Liver (tissue), 9 donors: Measurements from ENCODE around the gene UBQLNL. TPM values are rescaled to one million over a fixed set of nuclear protein-coding genes. Genes with fewer than 3 reads are reported as not detected.

Experiments
- DNase-seq: peaks from one replicate; pipeline ENCODE4 v3.0.0-alpha.2; 2017; ENCODE audit warnings: low spot score
- H3K27ac ChIP-seq, 2 donors: one replicate each; pipeline ENCODE4 v1.7.0; 2013; ENCODE audit warnings: inconsistent platforms in 2 of 2, low read length in 2 of 2, control low read depth in 1 of 2, low read depth in 1 of 2, mild to moderate bottlenecking in 1 of 2
- H3K27me3 ChIP-seq, 4 donors: one replicate each; pipeline versions ENCODE4 v1.6.1 to v1.7.0; 2013; ENCODE audit warnings: low read length in 3 of 4, inconsistent platforms in 1 of 4, mild to moderate bottlenecking in 1 of 4, moderate library complexity in 1 of 4; ENCODE audit not compliant: control insufficient read depth in 4 of 4, insufficient read depth in 4 of 4
- H3K36me3 ChIP-seq, 4 donors: one replicate each; pipeline versions ENCODE4 v1.6.1 to v1.7.0; 2013; ENCODE audit warnings: low read length in 3 of 4, mild to moderate bottlenecking in 3 of 4, low read depth in 1 of 4, moderate library complexity in 1 of 4; ENCODE audit not compliant: control insufficient read depth in 4 of 4, insufficient read depth in 3 of 4
- H3K4me1 ChIP-seq, 4 donors: one replicate each; pipeline versions ENCODE4 v1.6.1 to v1.7.0; 2013; ENCODE audit warnings: low read length in 3 of 4, mild to moderate bottlenecking in 3 of 4, moderate library complexity in 1 of 4; ENCODE audit not compliant: control insufficient read depth in 4 of 4, insufficient read depth in 4 of 4
- H3K4me3 ChIP-seq, 3 donors: one replicate each; pipeline versions ENCODE4 v1.6.1 to v1.7.0; 2013; ENCODE audit warnings: low read length in 3 of 3, control low read depth in 1 of 3, low read depth in 1 of 3, mild to moderate bottlenecking in 1 of 3
- H3K9ac ChIP-seq, 2 donors: one replicate each; pipeline ENCODE4 v1.7.0; 2013; ENCODE audit warnings: low read length in 2 of 2, mild to moderate bottlenecking in 2 of 2, moderate library complexity in 2 of 2, control low read depth in 1 of 2, low read depth in 1 of 2
- H3K9me3 ChIP-seq, 4 donors: one replicate each; pipeline versions ENCODE4 v1.6.1 to v1.7.0; 2013; ENCODE audit warnings: low read length in 3 of 4; ENCODE audit not compliant: control insufficient read depth in 4 of 4
- ATF3 ChIP-seq: IDR thresholded peaks from 2 replicates; pipeline ENCODE4 v1.6.1; 2016; ENCODE audit warnings: antibody characterized with exemption
- CTCF ChIP-seq: fragments of 150-350 bp; IDR thresholded peaks from 2 replicates; pipeline ENCODE4 v1.5.1; 2017; ENCODE audit warnings: improper control_type of control experiment, low read depth, low read length; ENCODE audit not compliant: missing input control
- HNF4A ChIP-seq, 2 donors: conservative IDR thresholded peaks; 2 replicates each; pipeline ENCODE4 v1.6.1; 2016; ENCODE audit warnings: antibody characterized with exemption in 2 of 2, mild to moderate bottlenecking in 2 of 2
- HNF4G ChIP-seq: IDR thresholded peaks from 2 replicates; pipeline ENCODE4 v1.6.1; 2016; ENCODE audit warnings: antibody characterized with exemption
- JUND ChIP-seq, 2 donors: IDR thresholded peaks; 2 replicates each; pipeline ENCODE4 v1.6.1; 2016; ENCODE audit warnings: antibody characterized with exemption in 2 of 2
- MAX ChIP-seq: IDR thresholded peaks from 2 replicates; pipeline ENCODE4 v1.6.1; 2016; ENCODE audit warnings: antibody characterized with exemption
- RAD21 ChIP-seq, 2 donors: IDR thresholded peaks; 2 replicates each; pipeline ENCODE4 v1.6.1; 2016; ENCODE audit warnings: antibody characterized with exemption in 2 of 2, mild to moderate bottlenecking in 2 of 2
- REST ChIP-seq: IDR thresholded peaks from 2 replicates; pipeline ENCODE4 v1.6.1; 2016; ENCODE audit warnings: antibody characterized with exemption, mild to moderate bottlenecking
- SP1 ChIP-seq: IDR thresholded peaks from 2 replicates; pipeline ENCODE4 v1.6.1; 2018; ENCODE audit warnings: antibody characterized with exemption, mild to moderate bottlenecking
- ZBTB33 ChIP-seq: IDR thresholded peaks from 2 replicates; pipeline ENCODE4 v1.6.1; 2016; ENCODE audit warnings: antibody characterized with exemption
- WGBS: extraction: QIAGEN DNeasy Blood & Tissue Kit; methylation state at CpG from one replicate; pipeline ENCODE4 v1.1.7; 2013; 5-methylcytosine and 5-hydroxymethylcytosine counted together
- polyA plus RNA-seq, 2 donors: library from polyadenylated mRNA; stranded (reverse) in 1 of 2; unstranded in 1 of 2; fragments of 200-250 nt in 1 of 2; fragments of >200 nt in 1 of 2; fragmentation: Nextera tagmentation in 1 of 2; extraction: Ambion mirVana in 1 of 2; gene quantifications; one replicate each; pipeline versions ENCODE4 v1.2.1 to v1.2.3, GENCODE V29; 2013 to 2015
- total RNA-seq, 2 donors: library from RNA; depleted of rRNA; stranded (reverse); fragments of >200 nt; gene quantifications; one replicate each; pipeline ENCODE4 v1.2.3, GENCODE V29; 2014
- donor health status: healthy.
- donor health status: healthy.
- donor health status: healthy.
- donor health status: healthy.
- donor health status: healthy.

UBQLNL gene
- total and polyA plus RNA-seq, 4 donors: 0.03 to 0.25 (median 0.07) TPM

- H3K27ac ChIP-seq: no peak overlapping the region
- DNase-seq: no peak
- H3K4me1 ChIP-seq: no peaks in the 10 kb centered on the region
- H3K27me3 ChIP-seq: no peaks in the 10 kb centered on the region
- H3K4me3 ChIP-seq: no peak overlapping the region
- H3K36me3 ChIP-seq: no peaks in the 10 kb centered on the region
- TF ChIP-seq HNF4G (no peak), JUND (IDR thresholded peaks at IDR 0.05) (no peak), MAX (no peak), SP1 (no peak), ATF3 (no peak), HNF4A (conservative IDR thresholded peaks at IDR 0.05) (no peak)
- H3K9ac ChIP-seq: no peak overlapping the region
- H3K9me3 ChIP-seq: no peaks in the 10 kb centered on the region
- 76% methylated on average over 2 of the region's 2 CpGs for WGBS
Measured at GRCh38 chr11:5499671-5500070, 16.8 kb downstream of the UBQLNL start.

GRCh38 chr11:5489576-5490357, 26.7 kb downstream of the UBQLNL start:
- H3K4me3 ChIP-seq: no peak overlapping the region
- no peaks in the 10 kb centered on the region for H3K4me1 ChIP-seq
- no peaks in the 10 kb centered on the region for H3K36me3 ChIP-seq
- 48% methylated on average over 5 of the region's 5 CpGs for WGBS
- H3K27me3 ChIP-seq: peaks cover 0 to 4% (median 0%) of the 10 kb centered on the region in 4 donors
- TF ChIP-seq SP1 (no peak), CTCF (no peak), ATF3 (no peak)
- H3K27ac ChIP-seq: no peak overlapping the region
- no peak overlapping the region for H3K9ac ChIP-seq
- no peaks in the 10 kb centered on the region for H3K9me3 ChIP-seq
- no peak for DNase-seq

GRCh38 chr11:5488798-5489399, 27.6 kb downstream of the UBQLNL start:
- Histone ChIP-seq H3K27me3 (peaks cover 0 to 4% (median 0%) of the 10 kb centered on the region in 4 donors), H3K27ac (no peak overlapping the region), H3K9me3 (no peaks in the 10 kb centered on the region), H3K4me3 (no peak overlapping the region), H3K9ac (no peak overlapping the region), H3K4me1 (no peaks in the 10 kb centered on the region), H3K36me3 (no peaks in the 10 kb centered on the region)
- TF ChIP-seq MAX (no peak), HNF4G (no peak), JUND (IDR thresholded peaks at IDR 0.05) (no peak), RAD21 (IDR thresholded peaks at IDR 0.05) (no peak), SP1 (no peak), CTCF (no peak), ZBTB33 (no peak), REST (no peak)
- no peak for DNase-seq
- 93% methylated on average over 4 of the region's 4 CpGs for WGBS
